MG63 (cell line): ENCODE data around the gene RBMXL3. TPM values are rescaled to one million over a fixed set of nuclear protein-coding genes. Genes with fewer than 3 reads are reported as not detected.
"Not testable (repeated sequence)": the region's sequence is repeated elsewhere in the genome, so short reads cannot be mapped to it uniquely, and the experiment has no call there.

Experiments used
- DNase-seq: peaks from one replicate; pipeline ENCODE4 v3.0.0-alpha.2; 2020
- H3K27me3 ChIP-seq: fragments of 250-450 bp; sonication (Bioruptor Pico); 2 replicates; pipeline ENCODE4 v1.5.1; 2020; ENCODE audit warnings: mild to moderate bottlenecking, moderate library complexity
- H3K36me3 ChIP-seq: fragments of 250-450 bp; sonication (Bioruptor Pico); 2 replicates; pipeline ENCODE4 v1.5.1; 2020; ENCODE audit warnings: mild to moderate bottlenecking, moderate library complexity
- H3K4me3 ChIP-seq: fragments of 250-450 bp; sonication (Bioruptor Pico); 2 replicates; pipeline ENCODE4 v1.5.1; 2020; ENCODE audit warnings: mild to moderate bottlenecking, moderate library complexity
- H3K9me3 ChIP-seq: fragments of 250-450 bp; sonication (Bioruptor Pico); 2 replicates; pipeline ENCODE4 v1.5.1; 2020; ENCODE audit warnings: mild to moderate bottlenecking, moderate library complexity
- total RNA-seq: library from RNA; depleted of rRNA; stranded (reverse); fragments of >200 nt; shearing (Covaris generic); gene quantifications from 2 replicates; pipeline ENCODE4 v1.2.3, GENCODE V29; 2014; ENCODE audit warnings: low replicate concordance; rRNA removed

The RBMXL3 gene
- total RNA-seq, 1 experiment from 2014 or later: not detected

GRCh38 chrX:115217346-115217745 lies 28.1 kb downstream of the RBMXL3 start:
- DNase-seq, H3K36me3 ChIP-seq, H3K27me3 ChIP-seq, H3K9me3 ChIP-seq, H3K4me3 ChIP-seq: not testable (repeated sequence)

- Histone ChIP-seq H3K36me3 (no peaks in the 10 kb centered on the region), H3K9me3 (no peaks in the 10 kb centered on the region), H3K27me3 (no peaks in the 10 kb centered on the region), H3K4me3 (no peak overlapping the region)
- no peak for DNase-seq
These were observed 37.7 kb downstream of the RBMXL3 start for GRCh38 chrX:115226929-115227328.

DNA sequence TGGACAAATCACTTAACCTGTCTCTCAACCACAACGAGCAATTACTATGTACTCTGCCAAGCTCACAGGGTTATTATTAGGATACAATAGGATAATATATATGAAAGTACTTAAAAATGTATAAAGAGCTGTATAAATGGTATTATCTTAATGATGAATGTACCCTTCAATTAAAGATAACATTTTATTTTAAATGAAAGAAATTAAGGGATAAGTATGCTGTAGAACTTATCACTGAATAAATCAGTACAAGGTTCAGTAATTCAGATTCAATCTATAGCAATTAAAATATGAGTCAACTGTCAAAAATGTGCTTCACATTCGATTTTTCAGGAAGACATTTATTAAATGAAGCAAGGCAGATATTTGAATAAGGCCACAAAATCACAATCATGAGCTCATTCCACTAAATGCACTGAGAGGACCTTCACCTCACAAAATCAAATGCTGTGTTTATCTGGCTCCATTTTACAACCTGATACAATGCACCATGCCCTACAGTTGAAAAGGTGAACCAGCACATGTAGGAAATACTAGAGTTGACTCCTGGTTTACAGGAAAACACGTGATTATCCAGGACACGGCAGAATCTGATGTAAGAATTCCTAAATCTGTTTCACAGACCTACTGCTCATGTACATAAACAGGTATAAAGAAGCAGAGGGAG lies 40.3 kb downstream of the RBMXL3 start:
- H3K36me3 ChIP-seq: no peaks in the 10 kb centered on the region
- H3K4me3 ChIP-seq: no peak overlapping the region
- no peaks in the 10 kb centered on the region for H3K9me3 ChIP-seq
- no peak for DNase-seq
- no peaks in the 10 kb centered on the region for H3K27me3 ChIP-seq

- no peaks in the 10 kb centered on the region for H3K9me3 ChIP-seq
- no peaks in the 10 kb centered on the region for H3K36me3 ChIP-seq
- peak overlapping the region; percentile 55 for H3K4me3 ChIP-seq
- no peaks in the 10 kb centered on the region for H3K27me3 ChIP-seq
- no peak for DNase-seq
These were observed 43.8 kb downstream of the RBMXL3 start for GRCh38 chrX:115232933-115233496.

DNA sequence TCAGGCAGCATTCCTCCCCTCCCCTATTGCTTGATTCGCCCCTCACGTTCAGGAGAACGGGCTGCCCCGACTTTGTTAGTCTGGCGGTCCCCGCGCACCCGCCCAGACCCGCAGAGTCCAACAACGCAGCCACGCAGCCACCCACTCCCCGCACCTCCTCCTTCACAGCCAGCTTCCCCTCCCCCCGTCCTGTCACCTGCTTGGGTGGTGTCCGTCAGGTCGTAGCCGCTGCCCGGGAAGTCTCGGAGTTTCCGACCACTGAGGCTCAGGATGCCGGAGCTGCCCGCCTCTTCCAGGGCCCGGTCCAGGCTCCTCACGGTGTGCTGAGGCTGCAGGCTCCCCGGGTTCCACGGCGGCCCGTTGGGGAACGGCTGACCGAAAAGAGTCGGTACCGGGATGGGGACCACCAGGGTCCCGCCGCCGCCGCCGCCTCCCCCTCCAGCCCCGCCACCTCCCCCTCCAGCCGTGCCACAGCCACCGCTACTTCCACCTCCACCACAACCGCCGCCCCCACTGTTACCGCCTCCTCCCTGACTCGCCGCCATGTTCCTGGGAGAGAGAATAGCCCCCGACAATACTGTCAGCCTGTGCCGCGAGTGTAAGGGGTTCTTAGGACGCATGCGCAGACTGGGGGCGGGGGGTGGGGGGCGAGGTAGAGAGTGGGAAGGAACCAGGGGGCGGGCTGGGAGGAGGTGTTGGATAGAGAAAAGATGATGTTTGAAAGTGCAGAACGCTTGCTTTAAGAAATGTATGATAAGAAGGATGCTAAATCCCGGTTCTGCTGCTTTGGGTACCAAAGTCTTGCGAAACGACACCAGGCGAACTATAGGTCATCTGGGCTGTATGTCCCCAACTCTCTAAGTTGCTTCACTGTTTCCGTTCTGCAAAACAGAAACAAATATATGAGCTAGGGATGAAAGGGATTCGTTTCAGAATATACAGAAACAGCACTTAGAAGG lies 44.6 kb downstream of the RBMXL3 start, which contains the start of gene LRCH2:
Gene LRCH2, minus strand, starts transcription at position 600 of the 959 bp plus-strand sequence. Its CDS starts 55 bp downstream, at position 545.
- peak; percentile 26 for DNase-seq
- Histone ChIP-seq H3K27me3 (no peaks in the 10 kb centered on the region), H3K9me3 (no peaks in the 10 kb centered on the region), H3K4me3 (peak within 1 kb of the TSS; percentile 55), H3K36me3 (no peaks in the 10 kb centered on the region)

- Histone ChIP-seq H3K36me3 (no peaks in the 10 kb centered on the region), H3K27me3 (no peaks in the 10 kb centered on the region), H3K4me3 (peak overlapping the region; percentile 55), H3K9me3 (no peaks in the 10 kb centered on the region)
- DNase-seq: no peak
These were observed 45.3 kb downstream of the RBMXL3 start for GRCh38 chrX:115234461-115234860.

DNA sequence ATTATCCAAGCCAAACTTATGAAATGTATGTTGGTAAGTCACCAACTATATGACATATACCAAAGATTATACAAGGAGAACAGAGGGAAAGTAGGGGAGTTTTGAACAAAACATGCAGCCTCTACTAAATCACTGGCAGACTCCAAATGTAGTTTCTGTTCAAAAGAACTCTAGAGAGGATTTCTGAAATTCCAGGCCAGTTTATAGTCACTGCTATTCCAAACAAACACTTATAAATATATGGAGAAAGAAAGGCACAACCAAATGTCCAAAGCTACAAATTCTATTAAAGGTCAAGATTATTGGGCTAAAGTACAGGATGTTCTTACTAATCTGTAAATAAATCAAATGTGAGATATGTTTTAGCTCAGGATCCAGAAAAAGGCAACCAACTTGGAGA lies 47.4 kb downstream of the RBMXL3 start:
- no peaks in the 10 kb centered on the region for H3K27me3 ChIP-seq
- H3K9me3 ChIP-seq: no peaks in the 10 kb centered on the region
- no peak overlapping the region for H3K4me3 ChIP-seq
- H3K36me3 ChIP-seq: no peaks in the 10 kb centered on the region
- no peak for DNase-seq

DNA sequence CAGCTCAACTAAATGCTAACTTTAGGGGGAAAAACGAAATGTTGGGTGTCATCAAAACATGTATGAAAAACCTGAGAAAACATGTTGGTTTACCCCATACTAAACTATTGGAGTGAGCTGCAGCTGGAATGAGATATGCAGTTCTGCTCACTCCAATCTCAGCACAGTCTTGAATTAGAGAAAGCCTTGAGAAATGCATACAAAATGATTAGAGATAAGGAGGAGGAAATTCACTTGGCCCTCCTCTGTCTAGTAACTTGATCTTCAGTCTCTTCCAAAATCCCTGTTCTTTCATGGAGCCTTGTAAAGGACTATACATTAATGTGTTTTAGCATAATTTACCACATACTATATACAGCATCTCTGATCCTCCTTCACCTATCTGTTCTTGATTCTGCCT lies 47.8 kb downstream of the RBMXL3 start:
- H3K4me3 ChIP-seq: no peak overlapping the region
- no peaks in the 10 kb centered on the region for H3K27me3 ChIP-seq
- H3K36me3 ChIP-seq: no peaks in the 10 kb centered on the region
- no peak for DNase-seq
- no peaks in the 10 kb centered on the region for H3K9me3 ChIP-seq

Other genes with a start within 250 kb of the RBMXL3 start
- 2.4 TPM in 1 of 2 replicates, not detected in the other for gene IL13RA2, start 171.8 kb upstream of the RBMXL3 start, total RNA-seq
- 0.46 and 1.1 TPM in 2 replicates for gene LRCH2, start 44.7 kb downstream of the RBMXL3 start, total RNA-seq
- not detected in 2 replicates for gene LUZP4, start 100.3 kb downstream of the RBMXL3 start, total RNA-seq